ENCODE data around the gene KLHL25. TPM values are rescaled to one million over a fixed set of nuclear protein-coding genes. Genes with fewer than 3 reads are reported as not detected.

Gene KLHL25
- polyA plus RNA-seq, 2 of the 4 experiments (the other 2 are of a cell fraction) = 3.2 to 6.1 TPM

- no peak for TF ChIP-seq HOXB5 (CRISPR knock-in tag; IDR thresholded peaks at IDR 0.05)
- peak; percentile 62 to 65 for TF ChIP-seq RAD21 (conservative IDR thresholded peaks at IDR 0.05 in 1 of 2, IDR thresholded peaks at IDR 0.05 in 1 of 2)
- TF ChIP-seq, protein P1, sequence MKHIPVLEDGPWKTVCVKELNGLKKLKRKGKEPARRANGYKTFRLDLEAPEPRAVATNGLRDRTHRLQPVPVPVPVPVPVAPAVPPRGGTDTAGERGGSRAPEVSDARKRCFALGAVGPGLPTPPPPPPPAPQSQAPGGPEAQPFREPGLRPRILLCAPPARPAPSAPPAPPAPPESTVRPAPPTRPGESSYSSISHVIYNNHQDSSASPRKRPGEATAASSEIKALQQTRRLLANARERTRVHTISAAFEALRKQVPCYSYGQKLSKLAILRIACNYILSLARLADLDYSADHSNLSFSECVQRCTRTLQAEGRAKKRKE (CRISPR knock-in tag; IDR thresholded peaks at IDR 0.05; ENCODE audit: low read depth) = no peak
- no peak for TF ChIP-seq HOXA7 (CRISPR knock-in tag; IDR thresholded peaks at IDR 0.05)
- TF ChIP-seq RCOR1 (IDR thresholded peaks at IDR 0.05; ENCODE audit: low read depth, low read length) = no peak
- peak; percentile 21; the same call in 1 of the 3 replicates for TF ChIP-seq SMC3 (IDR thresholded peaks at IDR 0.05)
- TF ChIP-seq CTCF (IDR thresholded peaks at IDR 0.05) = peak; percentile 51
- Histone ChIP-seq H3K9me3 (no peaks in the 10 kb centered on the region), H3K27ac (no peak overlapping the region), H3K4me2 (no peak overlapping the region), H3K4me1 (no peaks in the 10 kb centered on the region), H3K4me3 (no peak overlapping the region)
- WGBS (ENCODE audit: missing lambda C conversion rate) = 84% methylated on average over 28 of the region's 28 CpGs
- DNase-seq (ENCODE audit: low read depth in 1 of 2, low spot score in 1 of 2) (peak in 1 of 2 experiments; percentile 41), FAIRE-seq (no peak), ATAC-seq (peak in 1 of 2 experiments; percentile 60; a peak in 3 of 6 replicates)
- POLR2A ChIA-PET = no interaction called here
- CTCF ChIA-PET = interaction anchor here (0.9 to 2.9 kb wide), 9 partner anchors 9 to 80 kb away, joined by 3 to 12 read pairs (median 6); no protein-coding TSS in a partner anchor
These were observed 34.0 kb downstream of the KLHL25 start for GRCh38 chr15:85760531-85761371.

GRCh38 chr15:85760049-85760448, 34.7 kb downstream of the KLHL25 start:
- H3K4me3 ChIP-seq = no peak overlapping the region
- ATAC-seq = peak in 1 of 2 experiments; percentile 5; a peak in 1 of 6 replicates
- 86% methylated on average over 6 of the region's 6 CpGs for WGBS (ENCODE audit: missing lambda C conversion rate)
- H3K9me3 ChIP-seq = no peaks in the 10 kb centered on the region
- no peak overlapping the region for H3K4me2 ChIP-seq
- no peak for TF ChIP-seq FOSL2 (IDR thresholded peaks at IDR 0.05)
- no peak for TF ChIP-seq FOSL2 (CRISPR knock-in tag; IDR thresholded peaks at IDR 0.05)
- TF ChIP-seq KDM1A (IDR thresholded peaks at IDR 0.05; ENCODE audit: low read depth) = no peak
- no peak for TF ChIP-seq HOXB13 (CRISPR knock-in tag; IDR thresholded peaks at IDR 0.05; ENCODE audit: low read depth)
- TF ChIP-seq SREBF2 (IDR thresholded peaks at IDR 0.05) = no peak
- POLR2A ChIA-PET = no interaction called here
- no peak overlapping the region for H3K27ac ChIP-seq
- no peak for DNase-seq (ENCODE audit: low read depth in 1 of 2, low spot score in 1 of 2)
- no peak for FAIRE-seq
- no peaks in the 10 kb centered on the region for H3K4me1 ChIP-seq
- CTCF ChIA-PET = interaction anchor here (1.0 to 2.9 kb wide), 6 partner anchors 10 to 80 kb away, joined by 3 to 12 read pairs (median 6); no protein-coding TSS in a partner anchor

DNA sequence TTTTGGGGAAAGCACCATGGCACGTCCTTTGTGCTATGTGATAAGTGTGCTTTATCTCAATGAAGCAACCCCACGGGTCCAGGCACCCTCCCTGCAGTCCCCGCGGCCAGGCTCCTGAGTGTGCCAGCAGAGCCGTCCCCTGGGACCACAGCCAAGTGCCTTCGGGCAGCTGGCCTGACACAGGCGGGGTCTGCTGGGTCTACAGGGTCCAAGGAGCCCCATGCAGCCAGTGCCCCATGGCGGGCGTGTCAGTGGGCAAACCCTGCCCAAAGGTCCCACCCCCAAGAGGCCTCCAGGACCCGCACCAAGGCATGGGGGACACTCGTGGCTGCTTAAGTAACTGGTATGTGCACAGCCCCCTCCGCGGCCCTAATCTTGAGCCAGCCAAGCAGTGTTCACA, 35.3 kb downstream of the KLHL25 start:
- ChIA-PET POLR2A (no interaction called here), CTCF (interaction anchor here (1.7 to 2.9 kb wide), 2 partner anchors 73 to 81 kb away, joined by 9 to 12 read pairs; no protein-coding TSS in a partner anchor)
- no peak for TF ChIP-seq POLR2AphosphoS2 (conservative IDR thresholded peaks at IDR 0.05; ENCODE audit: low read length)
- TF ChIP-seq EP300 (IDR thresholded peaks at IDR 0.05) = no peak
- no peak for TF ChIP-seq SMC3 (IDR thresholded peaks at IDR 0.05)
- TF ChIP-seq RCOR1 (IDR thresholded peaks at IDR 0.05; ENCODE audit: low read depth, low read length) = no peak
- no peak for TF ChIP-seq ESRRA (IDR thresholded peaks at IDR 0.05; ENCODE audit: borderline replicate concordance, low read length)
- TF ChIP-seq HOXB5 (CRISPR knock-in tag; IDR thresholded peaks at IDR 0.05) = no peak
- TF ChIP-seq MAX (IDR thresholded peaks at IDR 0.05) = no peak
- no peak for TF ChIP-seq KDM5A (IDR thresholded peaks at IDR 0.05)
- TF ChIP-seq POLR2A (IDR thresholded peaks at IDR 0.05; ENCODE audit: low read length) = no peak
- no peak for TF ChIP-seq RNF2 (IDR thresholded peaks at IDR 0.05; ENCODE audit: borderline replicate concordance, low read depth)
- TF ChIP-seq RAD21 (conservative IDR thresholded peaks at IDR 0.05 in 1 of 2, IDR thresholded peaks at IDR 0.05 in 1 of 2) = no peak
- no peak for TF ChIP-seq PHF8 (IDR thresholded peaks at IDR 0.05; ENCODE audit: borderline replicate concordance, low read depth)
- TF ChIP-seq HOXA7 (CRISPR knock-in tag; IDR thresholded peaks at IDR 0.05) = no peak
- no peak for TF ChIP-seq CEBPB (IDR thresholded peaks at IDR 0.05)
- no peak for TF ChIP-seq CHD4 (IDR thresholded peaks at IDR 0.05; ENCODE audit: borderline replicate concordance)
- no peak for TF ChIP-seq JUNB (IDR thresholded peaks at IDR 0.05)
- no peak for TF ChIP-seq CBX8 (IDR thresholded peaks at IDR 0.05)
- Histone ChIP-seq H3K4me2 (no peak overlapping the region), H3K27ac (no peak overlapping the region), H3K4me1 (no peaks in the 10 kb centered on the region), H3K4me3 (no peak overlapping the region), H3K9me3 (no peaks in the 10 kb centered on the region)
- no peak for FAIRE-seq
- DNase-seq (ENCODE audit: low read depth in 1 of 2, low spot score in 1 of 2) = no peak
- WGBS (ENCODE audit: missing lambda C conversion rate) = 81% methylated on average over 9 of the region's 13 CpGs
- no peak for ATAC-seq

Data from A549 (cell line).